Astrocyte (in vitro differentiated cells and primary cell): ENCODE measurements around the gene MKNK1. TPM values are rescaled to one million over a fixed set of nuclear protein-coding genes. Genes with fewer than 3 reads are reported as not detected.

Source experiments
- DNase-seq: peaks from one replicate; pipeline ENCODE4 v3.0.0-alpha.2; 2010; ENCODE audit warnings: low read depth
- FAIRE-seq: peaks from 2 replicates; lab custom pipeline; 2011; peaks lifted over from hg19 to GRCh38; lab: Jason Lieb, UNC
- H2AFZ ChIP-seq: 2 replicates; pipeline ENCODE4 v1.6.0; 2012; ENCODE audit warnings: low read depth, low read length, inconsistent platforms
- H3K27ac ChIP-seq: 2 replicates; pipeline ENCODE4 v1.5.1; 2011; ENCODE audit warnings: low read depth, low read length, inconsistent platforms
- H3K27me3 ChIP-seq: 2 replicates; pipeline ENCODE4 v1.6.0; 2011; ENCODE audit warnings: low read length, inconsistent platforms; ENCODE audit not compliant: insufficient read depth
- H3K36me3 ChIP-seq: 2 replicates; pipeline ENCODE4 v1.5.1; 2011; ENCODE audit warnings: low read length, inconsistent platforms; ENCODE audit not compliant: insufficient read depth
- H3K4me1 ChIP-seq: 2 replicates; pipeline ENCODE4 v1.5.1; 2011; ENCODE audit warnings: low read length, inconsistent platforms; ENCODE audit not compliant: insufficient read depth
- H3K4me2 ChIP-seq: 2 replicates; pipeline ENCODE4 v1.6.0; 2012; ENCODE audit warnings: low read length, inconsistent platforms
- H3K4me3 ChIP-seq: 2 replicates; pipeline ENCODE4 v1.5.1; 2011; ENCODE audit warnings: low read depth, mild to moderate bottlenecking, low read length, inconsistent platforms; ENCODE audit not compliant: insufficient read depth
- H3K79me2 ChIP-seq: 2 replicates; pipeline ENCODE4 v1.6.0; 2012; ENCODE audit warnings: mild to moderate bottlenecking, low read length, inconsistent platforms; ENCODE audit not compliant: insufficient read depth
- H3K9ac ChIP-seq: 2 replicates; pipeline ENCODE4 v1.6.0; 2012; ENCODE audit warnings: mild to moderate bottlenecking, low read length, inconsistent platforms
- H3K9me3 ChIP-seq: 2 replicates; pipeline ENCODE4 v1.5.1; 2012; ENCODE audit warnings: low read depth, mild to moderate bottlenecking, low read length, inconsistent platforms; ENCODE audit not compliant: insufficient read depth
- H4K20me1 ChIP-seq: 2 replicates; pipeline ENCODE4 v1.6.0; 2012; ENCODE audit warnings: low read length, inconsistent platforms; ENCODE audit not compliant: insufficient read depth
- H3K27ac Mint-ChIP-seq: one replicate; pipeline ENCODE4 v1.8.0; 2021; ENCODE audit warnings: mild to moderate bottlenecking, mixed read lengths; ENCODE audit not compliant: unreplicated experiment
- H3K27me3 Mint-ChIP-seq: one replicate; pipeline ENCODE4 v1.8.0; 2021; ENCODE audit warnings: low read depth, mixed read lengths; ENCODE audit not compliant: unreplicated experiment
- H3K36me3 Mint-ChIP-seq: one replicate; pipeline ENCODE4 v1.8.0; 2021; ENCODE audit warnings: low read depth, mixed read lengths; ENCODE audit not compliant: unreplicated experiment
- H3K4me1 Mint-ChIP-seq: one replicate; pipeline ENCODE4 v1.8.0; 2021; ENCODE audit warnings: low read depth, mixed read lengths; ENCODE audit not compliant: unreplicated experiment
- H3K4me3 Mint-ChIP-seq: one replicate; pipeline ENCODE4 v1.8.0; 2021; ENCODE audit warnings: mild to moderate bottlenecking, moderate library complexity, mixed read lengths; ENCODE audit not compliant: unreplicated experiment
- H3K9me3 Mint-ChIP-seq: one replicate; pipeline ENCODE4 v1.8.0; 2021; ENCODE audit warnings: mild to moderate bottlenecking, mixed read lengths; ENCODE audit not compliant: unreplicated experiment
- CTCF ChIP-seq: IDR thresholded peaks from 2 replicates; pipeline ENCODE4 v1.5.1; 2011; ENCODE audit warnings: low read depth, mild to moderate bottlenecking, inconsistent platforms, low read length, moderate library complexity; ENCODE audit not compliant: insufficient read depth
- EZH2 ChIP-seq: IDR thresholded peaks from 2 replicates; pipeline ENCODE4 v1.6.1; 2012; ENCODE audit warnings: mild to moderate bottlenecking, low read length, inconsistent platforms; ENCODE audit not compliant: insufficient read depth
- total RNA-seq: library from RNA; stranded (reverse); gene quantifications from 2 replicates; pipeline ENCODE4 v1.2.1, GENCODE V29; 2021

MKNK1 gene
- total RNA-seq, 1 donor from 2014 or later, result 26.9 TPM

- DNase-seq (no peak), FAIRE-seq (no peak)
- no peak overlapping the region for H3K4me3 ChIP-seq
- peaks cover 14% of the 10 kb centered on the region for H3K4me1 Mint-ChIP-seq
- no peak overlapping the region for H2AFZ ChIP-seq
- H3K4me2 ChIP-seq, result no peak overlapping the region
- no peaks in the 10 kb centered on the region for H3K27me3 ChIP-seq
- H3K4me3 Mint-ChIP-seq, result no peak overlapping the region
- H3K27me3 Mint-ChIP-seq, result no peaks in the 10 kb centered on the region
- peaks cover 1% of the 10 kb centered on the region for H3K9me3 Mint-ChIP-seq
- no peak overlapping the region for H3K9ac ChIP-seq
- no peak overlapping the region for H3K27ac Mint-ChIP-seq
- peaks cover 8% of the 10 kb centered on the region for H3K4me1 ChIP-seq
- no peaks in the 10 kb centered on the region for H3K9me3 ChIP-seq
- H3K36me3 ChIP-seq, result peaks cover under 1% of the 10 kb centered on the region
- H3K79me2 ChIP-seq, result no peaks in the 10 kb centered on the region
- no peak overlapping the region for H3K27ac ChIP-seq
- TF ChIP-seq CTCF (no peak), EZH2 (no peak)
- peaks cover 3% of the 10 kb centered on the region for H3K36me3 Mint-ChIP-seq
- H4K20me1 ChIP-seq, result no peaks in the 10 kb centered on the region
Observed at GRCh38 chr1:46642115-46642680, 38.1 kb upstream of the MKNK1 start.

- Histone ChIP-seq H4K20me1 (no peaks in the 10 kb centered on the region), H3K27me3 (no peaks in the 10 kb centered on the region), H3K4me1 (peaks cover 8% of the 10 kb centered on the region), H3K4me3 (no peak overlapping the region), H3K27ac (no peak overlapping the region), H3K79me2 (no peaks in the 10 kb centered on the region), H3K9ac (no peak overlapping the region), H3K4me2 (no peak overlapping the region), H2AFZ (no peak overlapping the region), H3K9me3 (no peaks in the 10 kb centered on the region), H3K36me3 (peaks cover 7% of the 10 kb centered on the region)
- no peaks in the 10 kb centered on the region for H3K9me3 Mint-ChIP-seq
- H3K4me3 Mint-ChIP-seq, result no peak overlapping the region
- H3K36me3 Mint-ChIP-seq, result peaks cover 8% of the 10 kb centered on the region
- no peak overlapping the region for H3K27ac Mint-ChIP-seq
- FAIRE-seq, result no peak
- peaks cover 12% of the 10 kb centered on the region for H3K4me1 Mint-ChIP-seq
- DNase-seq, result no peak
- TF ChIP-seq CTCF, result no peak
- no peak for TF ChIP-seq EZH2
- H3K27me3 Mint-ChIP-seq, result no peaks in the 10 kb centered on the region
Observed at GRCh38 chr1:46639547-46639946, 35.5 kb upstream of the MKNK1 start.

GRCh38 chr1:46638921-46639320 is 34.9 kb upstream of the MKNK1 start:
- Mint-ChIP-seq H3K4me3 (no peak overlapping the region), H3K9me3 (no peaks in the 10 kb centered on the region), H3K4me1 (peaks cover 12% of the 10 kb centered on the region), H3K36me3 (peaks cover 8% of the 10 kb centered on the region), H3K27me3 (no peaks in the 10 kb centered on the region), H3K27ac (no peak overlapping the region)
- H3K4me1 ChIP-seq, result peaks cover 8% of the 10 kb centered on the region
- H4K20me1 ChIP-seq, result no peaks in the 10 kb centered on the region
- H3K27me3 ChIP-seq, result no peaks in the 10 kb centered on the region
- H3K4me3 ChIP-seq, result no peak overlapping the region
- no peak for FAIRE-seq
- H3K79me2 ChIP-seq, result no peaks in the 10 kb centered on the region
- no peak for DNase-seq
- no peak overlapping the region for H2AFZ ChIP-seq
- H3K4me2 ChIP-seq, result no peak overlapping the region
- H3K27ac ChIP-seq, result no peak overlapping the region
- TF ChIP-seq CTCF, result no peak
- TF ChIP-seq EZH2, result no peak
- no peaks in the 10 kb centered on the region for H3K9me3 ChIP-seq
- H3K36me3 ChIP-seq, result peaks cover 7% of the 10 kb centered on the region
- H3K9ac ChIP-seq, result no peak overlapping the region
